ENCODE results near the gene NOCT. TPM values are rescaled to one million over a fixed set of nuclear protein-coding genes. Genes with fewer than 3 reads are reported as not detected.

NOCT gene
- total and polyA plus RNA-seq, 2 of the 8 experiments (the other 6 are each of a cell fraction or from before 2014, with no cell fraction given), result 10.4 to 45.5 TPM

- TF ChIP-seq, protein P1, sequence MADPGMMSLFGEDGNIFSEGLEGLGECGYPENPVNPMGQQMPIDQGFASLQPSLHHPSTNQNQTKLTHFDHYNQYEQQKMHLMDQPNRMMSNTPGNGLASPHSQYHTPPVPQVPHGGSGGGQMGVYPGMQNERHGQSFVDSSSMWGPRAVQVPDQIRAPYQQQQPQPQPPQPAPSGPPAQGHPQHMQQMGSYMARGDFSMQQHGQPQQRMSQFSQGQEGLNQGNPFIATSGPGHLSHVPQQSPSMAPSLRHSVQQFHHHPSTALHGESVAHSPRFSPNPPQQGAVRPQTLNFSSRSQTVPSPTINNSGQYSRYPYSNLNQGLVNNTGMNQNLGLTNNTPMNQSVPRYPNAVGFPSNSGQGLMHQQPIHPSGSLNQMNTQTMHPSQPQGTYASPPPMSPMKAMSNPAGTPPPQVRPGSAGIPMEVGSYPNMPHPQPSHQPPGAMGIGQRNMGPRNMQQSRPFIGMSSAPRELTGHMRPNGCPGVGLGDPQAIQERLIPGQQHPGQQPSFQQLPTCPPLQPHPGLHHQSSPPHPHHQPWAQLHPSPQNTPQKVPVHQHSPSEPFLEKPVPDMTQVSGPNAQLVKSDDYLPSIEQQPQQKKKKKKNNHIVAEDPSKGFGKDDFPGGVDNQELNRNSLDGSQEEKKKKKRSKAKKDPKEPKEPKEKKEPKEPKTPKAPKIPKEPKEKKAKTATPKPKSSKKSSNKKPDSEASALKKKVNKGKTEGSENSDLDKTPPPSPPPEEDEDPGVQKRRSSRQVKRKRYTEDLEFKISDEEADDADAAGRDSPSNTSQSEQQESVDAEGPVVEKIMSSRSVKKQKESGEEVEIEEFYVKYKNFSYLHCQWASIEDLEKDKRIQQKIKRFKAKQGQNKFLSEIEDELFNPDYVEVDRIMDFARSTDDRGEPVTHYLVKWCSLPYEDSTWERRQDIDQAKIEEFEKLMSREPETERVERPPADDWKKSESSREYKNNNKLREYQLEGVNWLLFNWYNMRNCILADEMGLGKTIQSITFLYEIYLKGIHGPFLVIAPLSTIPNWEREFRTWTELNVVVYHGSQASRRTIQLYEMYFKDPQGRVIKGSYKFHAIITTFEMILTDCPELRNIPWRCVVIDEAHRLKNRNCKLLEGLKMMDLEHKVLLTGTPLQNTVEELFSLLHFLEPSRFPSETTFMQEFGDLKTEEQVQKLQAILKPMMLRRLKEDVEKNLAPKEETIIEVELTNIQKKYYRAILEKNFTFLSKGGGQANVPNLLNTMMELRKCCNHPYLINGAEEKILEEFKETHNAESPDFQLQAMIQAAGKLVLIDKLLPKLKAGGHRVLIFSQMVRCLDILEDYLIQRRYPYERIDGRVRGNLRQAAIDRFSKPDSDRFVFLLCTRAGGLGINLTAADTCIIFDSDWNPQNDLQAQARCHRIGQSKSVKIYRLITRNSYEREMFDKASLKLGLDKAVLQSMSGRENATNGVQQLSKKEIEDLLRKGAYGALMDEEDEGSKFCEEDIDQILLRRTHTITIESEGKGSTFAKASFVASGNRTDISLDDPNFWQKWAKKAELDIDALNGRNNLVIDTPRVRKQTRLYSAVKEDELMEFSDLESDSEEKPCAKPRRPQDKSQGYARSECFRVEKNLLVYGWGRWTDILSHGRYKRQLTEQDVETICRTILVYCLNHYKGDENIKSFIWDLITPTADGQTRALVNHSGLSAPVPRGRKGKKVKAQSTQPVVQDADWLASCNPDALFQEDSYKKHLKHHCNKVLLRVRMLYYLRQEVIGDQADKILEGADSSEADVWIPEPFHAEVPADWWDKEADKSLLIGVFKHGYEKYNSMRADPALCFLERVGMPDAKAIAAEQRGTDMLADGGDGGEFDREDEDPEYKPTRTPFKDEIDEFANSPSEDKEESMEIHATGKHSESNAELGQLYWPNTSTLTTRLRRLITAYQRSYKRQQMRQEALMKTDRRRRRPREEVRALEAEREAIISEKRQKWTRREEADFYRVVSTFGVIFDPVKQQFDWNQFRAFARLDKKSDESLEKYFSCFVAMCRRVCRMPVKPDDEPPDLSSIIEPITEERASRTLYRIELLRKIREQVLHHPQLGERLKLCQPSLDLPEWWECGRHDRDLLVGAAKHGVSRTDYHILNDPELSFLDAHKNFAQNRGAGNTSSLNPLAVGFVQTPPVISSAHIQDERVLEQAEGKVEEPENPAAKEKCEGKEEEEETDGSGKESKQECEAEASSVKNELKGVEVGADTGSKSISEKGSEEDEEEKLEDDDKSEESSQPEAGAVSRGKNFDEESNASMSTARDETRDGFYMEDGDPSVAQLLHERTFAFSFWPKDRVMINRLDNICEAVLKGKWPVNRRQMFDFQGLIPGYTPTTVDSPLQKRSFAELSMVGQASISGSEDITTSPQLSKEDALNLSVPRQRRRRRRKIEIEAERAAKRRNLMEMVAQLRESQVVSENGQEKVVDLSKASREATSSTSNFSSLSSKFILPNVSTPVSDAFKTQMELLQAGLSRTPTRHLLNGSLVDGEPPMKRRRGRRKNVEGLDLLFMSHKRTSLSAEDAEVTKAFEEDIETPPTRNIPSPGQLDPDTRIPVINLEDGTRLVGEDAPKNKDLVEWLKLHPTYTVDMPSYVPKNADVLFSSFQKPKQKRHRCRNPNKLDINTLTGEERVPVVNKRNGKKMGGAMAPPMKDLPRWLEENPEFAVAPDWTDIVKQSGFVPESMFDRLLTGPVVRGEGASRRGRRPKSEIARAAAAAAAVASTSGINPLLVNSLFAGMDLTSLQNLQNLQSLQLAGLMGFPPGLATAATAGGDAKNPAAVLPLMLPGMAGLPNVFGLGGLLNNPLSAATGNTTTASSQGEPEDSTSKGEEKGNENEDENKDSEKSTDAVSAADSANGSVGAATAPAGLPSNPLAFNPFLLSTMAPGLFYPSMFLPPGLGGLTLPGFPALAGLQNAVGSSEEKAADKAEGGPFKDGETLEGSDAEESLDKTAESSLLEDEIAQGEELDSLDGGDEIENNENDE (IDR thresholded peaks at IDR 0.05; ENCODE audit: insufficient replicate concordance, low read length), result no peak
- TF ChIP-seq SP4 (IDR thresholded peaks at IDR 0.05; ENCODE audit: low read length) (no peak), KDM1A (IDR thresholded peaks at IDR 0.05; ENCODE audit: borderline replicate concordance, low read length) (no peak), RBBP5 (IDR thresholded peaks at IDR 0.05; ENCODE audit: borderline replicate concordance, low read depth, low read length) (no peak), BCL11A (IDR thresholded peaks at IDR 0.05; ENCODE audit: low read depth in 2 of 2, low read length in 2 of 2) (no peak)
These were observed 28.7 kb downstream of the NOCT start (continued) for GRCh38 chr4:139044291-139044690.

Measured in H1 (cell line).